T-helper 2 cell (primary cell): ENCODE measurements around the gene IGSF1.
"Not testable (repeated sequence)": the region's sequence is repeated elsewhere in the genome, so short reads cannot be mapped to it uniquely, and the experiment has no call there.

Experiments
- DNase-seq, 5 experiments: peaks; one replicate each; pipeline versions ENCODE4 v3.0.0 to v3.0.0-alpha.2; 2012 to 2022

Gene IGSF1

GRCh38 chrX:131271826-131272225 lies 17.3 kb downstream of the IGSF1 start:
- DNase-seq: no peak

GRCh38 chrX:131271274-131271673 lies 17.8 kb downstream of the IGSF1 start:
- DNase-seq: no peak

- DNase-seq: no peak
Observed at GRCh38 chrX:131270080-131270479, 19.0 kb downstream of the IGSF1 start.

GRCh38 chrX:131264665-131265064 lies 24.4 kb downstream of the IGSF1 start:
- DNase-seq: no peak

GRCh38 chrX:131264053-131264452 lies 25.1 kb downstream of the IGSF1 start:
- no peak for DNase-seq

GRCh38 chrX:131262738-131263679 lies 26.1 kb downstream of the IGSF1 start:
- no peak for DNase-seq

GRCh38 chrX:131262200-131262599 lies 26.9 kb downstream of the IGSF1 start:
- no peak for DNase-seq

GRCh38 chrX:131257367-131257766 lies 31.7 kb downstream of the IGSF1 start:
- no peak for DNase-seq

- DNase-seq: not testable (repeated sequence)
Observed at GRCh38 chrX:131250984-131251738, 37.9 kb downstream of the IGSF1 start.

GRCh38 chrX:131239057-131239456 lies 50.0 kb downstream of the IGSF1 start:
- no peak for DNase-seq

GRCh38 chrX:131237363-131237762 lies 51.7 kb downstream of the IGSF1 start:
- no peak for DNase-seq

- DNase-seq: no peak
Observed at GRCh38 chrX:131235768-131236545, 53.1 kb downstream of the IGSF1 start.

- no peak for DNase-seq
Observed at GRCh38 chrX:131227608-131228007, 61.5 kb downstream of the IGSF1 start.

- DNase-seq: no peak
Observed at GRCh38 chrX:131226591-131226990, 62.5 kb downstream of the IGSF1 start.

GRCh38 chrX:131225078-131225477 lies 64.0 kb downstream of the IGSF1 start:
- DNase-seq: no peak
